SK-N-SH (cell line): ENCODE measurements around the gene SNRNP200. TPM values are rescaled to one million over a fixed set of nuclear protein-coding genes. Genes with fewer than 3 reads are reported as not detected.

Experiments used
- ELF1 ChIP-seq: IDR thresholded peaks from 2 replicates; pipeline ENCODE4 v1.4.0; 2012
- FOXJ3 ChIP-seq: sonication (generic); formaldehyde crosslinking; IDR thresholded peaks from 2 replicates; pipeline ENCODE4 v1.5.1; 2020; ENCODE audit warnings: mild to moderate bottlenecking, missing genetic modification reagents
- GATA2 ChIP-seq: sonication (generic); formaldehyde crosslinking; IDR thresholded peaks from 2 replicates; pipeline ENCODE4 v1.5.0; 2020; ENCODE audit warnings: mild to moderate bottlenecking, missing genetic modification reagents
- MXI1 ChIP-seq: IDR thresholded peaks from 2 replicates; pipeline ENCODE4 v1.6.1; 2012; ENCODE audit warnings: mild to moderate bottlenecking, low read depth, low read length, improper control_type of control experiment
- NFIC ChIP-seq: IDR thresholded peaks from 2 replicates; pipeline ENCODE4 v1.4.0; 2012; ENCODE audit warnings: borderline replicate concordance
- RCOR1 ChIP-seq: fragments of 150-350 bp; IDR thresholded peaks from 2 replicates; pipeline ENCODE4 v1.6.1; 2017; ENCODE audit warnings: antibody characterized with exemption, low read length
- ZBTB33 ChIP-seq: IDR thresholded peaks from 2 replicates; pipeline ENCODE4 v1.4.0; 2012; ENCODE audit warnings: low read depth, borderline replicate concordance
- polyA plus RNA-seq, 3 experiments: library from polyadenylated mRNA; depleted of rRNA; stranded (reverse); fragments of >200 nt; gene quantifications; 2 replicates each; pipeline ENCODE4 v1.2.3, GENCODE V29; 2012
- TF ChIP-seq, protein P1 (sequence below): fragments of 150-350 bp; IDR thresholded peaks from 2 replicates; pipeline ENCODE4 v1.6.1; 2017; ENCODE audit warnings: antibody characterized with exemption, low read length, low read depth, borderline replicate concordance

SNRNP200 gene
- polyA plus RNA-seq, 1 of the 3 experiments (the other 2 are of a cell fraction), result 165 TPM

DNA sequence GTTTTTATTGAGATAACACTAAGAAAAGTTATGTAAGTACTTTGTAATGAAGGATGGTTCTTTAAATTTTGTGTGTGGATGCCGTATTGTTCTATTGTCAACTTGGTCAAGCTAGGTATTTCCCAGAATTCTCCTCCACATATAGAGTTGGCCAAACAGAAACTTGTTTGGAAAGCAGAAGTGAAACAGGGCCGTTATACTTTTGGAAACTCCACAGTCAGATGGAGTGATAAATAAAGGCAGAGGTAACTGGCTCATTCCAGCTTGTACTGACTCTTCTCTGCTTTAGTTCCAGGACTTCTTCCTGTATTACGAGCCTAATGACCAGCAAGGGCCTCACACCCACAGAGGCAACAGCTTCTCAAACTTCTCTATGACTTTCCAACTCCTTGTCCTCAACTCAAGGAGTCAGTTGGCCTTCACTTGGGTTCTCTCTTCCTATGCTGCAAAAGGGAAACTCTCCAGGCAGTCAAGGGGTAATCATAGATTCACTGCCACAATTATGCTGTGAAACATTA is 80.3 kb downstream of the SNRNP200 start (continued):
- TF ChIP-seq ZBTB33, result no peak
- TF ChIP-seq GATA2 (CRISPR knock-in tag), result no peak
- TF ChIP-seq ELF1, result no peak
- no peak for TF ChIP-seq MXI1
- no peak for TF ChIP-seq FOXJ3 (CRISPR knock-in tag)
- TF ChIP-seq RCOR1, result no peak
- TF ChIP-seq, protein P1, sequence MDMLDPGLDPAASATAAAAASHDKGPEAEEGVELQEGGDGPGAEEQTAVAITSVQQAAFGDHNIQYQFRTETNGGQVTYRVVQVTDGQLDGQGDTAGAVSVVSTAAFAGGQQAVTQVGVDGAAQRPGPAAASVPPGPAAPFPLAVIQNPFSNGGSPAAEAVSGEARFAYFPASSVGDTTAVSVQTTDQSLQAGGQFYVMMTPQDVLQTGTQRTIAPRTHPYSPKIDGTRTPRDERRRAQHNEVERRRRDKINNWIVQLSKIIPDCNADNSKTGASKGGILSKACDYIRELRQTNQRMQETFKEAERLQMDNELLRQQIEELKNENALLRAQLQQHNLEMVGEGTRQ, result no peak
- TF ChIP-seq NFIC, result no peak

Other genes starting within 250 kb of the SNRNP200 start
- not detected in 2 replicates for gene ADRA2B, start 189.0 kb downstream of the SNRNP200 start, polyA plus RNA-seq (2012; rRNA removed)
- gene ASTL, start 167.0 kb downstream of the SNRNP200 start, polyA plus RNA-seq (2012; rRNA removed), result not detected in 2 replicates
- gene DUSP2, start 160.1 kb downstream of the SNRNP200 start, polyA plus RNA-seq (2012; rRNA removed), result 0.79 and 1.2 TPM in 2 replicates
- gene STARD7, start 96.7 kb downstream of the SNRNP200 start, polyA plus RNA-seq (2012; rRNA removed), result 36.1 and 45.8 TPM in 2 replicates
- gene TMEM127, start 39.5 kb downstream of the SNRNP200 start, polyA plus RNA-seq (2012; rRNA removed), result 40.9 and 47.9 TPM in 2 replicates
- gene CIAO1, start 39.3 kb downstream of the SNRNP200 start, polyA plus RNA-seq (2012; rRNA removed), result 120 and 158 TPM in 2 replicates
- 4.3 and 5.0 TPM in 2 replicates for gene ITPRIPL1, start 19.8 kb upstream of the SNRNP200 start, polyA plus RNA-seq (2012; rRNA removed)
- gene NCAPH, start 30.2 kb upstream of the SNRNP200 start, polyA plus RNA-seq (2012; rRNA removed), result 17.0 and 17.8 TPM in 2 replicates
- 0.05 and 0.08 TPM in 2 replicates for gene NEURL3, start 199.8 kb upstream of the SNRNP200 start, polyA plus RNA-seq (2012; rRNA removed)
- gene ARID5A, start 231.2 kb upstream of the SNRNP200 start, polyA plus RNA-seq (2012; rRNA removed), result 3.3 TPM in 2 replicates